Fibroblast of lung (primary cell): ENCODE measurements around the gene ANXA6. TPM values are rescaled to one million over a fixed set of nuclear protein-coding genes. Genes with fewer than 3 reads are reported as not detected.

ENCODE experiments used
- DNase-seq, 2 donors: peaks; one replicate each; pipeline versions ENCODE4 v3.0.0 to v3.0.0-alpha.2; 2010; ENCODE audit warnings: low read depth in 2 of 2
- H2AFZ ChIP-seq: 2 replicates; pipeline ENCODE4 v1.5.1; 2012; ENCODE audit warnings: low read length, control low read depth, inconsistent platforms
- H3K27ac ChIP-seq: 2 replicates; pipeline ENCODE4 v1.5.1; 2011; ENCODE audit warnings: low read length, control low read depth; ENCODE audit not compliant: insufficient read depth
- H3K27me3 ChIP-seq: 2 replicates; pipeline ENCODE4 v1.5.1; 2011; ENCODE audit warnings: mild to moderate bottlenecking, low read length; ENCODE audit not compliant: control insufficient read depth, insufficient read depth
- H3K36me3 ChIP-seq: 2 replicates; pipeline ENCODE4 v1.5.1; 2011; ENCODE audit warnings: low read length; ENCODE audit not compliant: control insufficient read depth, insufficient read depth
- H3K4me1 ChIP-seq: 2 replicates; pipeline ENCODE4 v1.5.1; 2011; ENCODE audit warnings: low read length; ENCODE audit not compliant: control insufficient read depth, insufficient read depth; ENCODE audit errors: extremely low read depth
- H3K4me2 ChIP-seq: 2 replicates; pipeline ENCODE4 v1.5.1; 2011; ENCODE audit warnings: low read length, control low read depth; ENCODE audit not compliant: insufficient read depth; ENCODE audit errors: extremely low read depth
- H3K4me3 ChIP-seq, 4 experiments: fragments of 200-600 bp in 1 of 4; sonication (generic) in 1 of 4; replicated peaks in 1 of 4; 2 replicates each; pipeline ENCODE4 v1.5.1; 2011 to 2016; ENCODE audit warnings: low read length in 4 of 4, low read depth in 3 of 4, mild to moderate bottlenecking in 3 of 4, control low read depth in 2 of 4, inconsistent platforms in 1 of 4, mixed read lengths in 1 of 4; ENCODE audit not compliant: insufficient read depth in 1 of 4; ENCODE audit errors: control extremely low read depth in 1 of 4
- H3K79me2 ChIP-seq: 2 replicates; pipeline ENCODE4 v1.5.1; 2012; ENCODE audit warnings: mild to moderate bottlenecking, low read length, inconsistent platforms; ENCODE audit not compliant: control insufficient read depth, insufficient read depth
- H3K9ac ChIP-seq: 2 replicates; pipeline ENCODE4 v1.5.1; 2011; ENCODE audit warnings: mild to moderate bottlenecking, low read length, control low read depth; ENCODE audit not compliant: insufficient read depth
- H3K9me3 ChIP-seq: 2 replicates; pipeline ENCODE4 v1.5.1; 2012; ENCODE audit warnings: low read depth, low read length; ENCODE audit not compliant: control insufficient read depth, insufficient read depth
- H4K20me1 ChIP-seq: 2 replicates; pipeline ENCODE4 v1.5.1; 2011; ENCODE audit warnings: low read length; ENCODE audit not compliant: control insufficient read depth, insufficient read depth; ENCODE audit errors: extremely low read depth
- CTCF ChIP-seq, 2 donors: IDR thresholded peaks in 1 of 2; conservative IDR thresholded peaks in 1 of 2; 1 replicate in 1 of 2; 2 replicates in 1 of 2; pipeline ENCODE4 v1.5.1; 2011 to 2012; ENCODE audit warnings: low read length in 2 of 2, control low read depth in 1 of 2, inconsistent platforms in 1 of 2, low read depth in 1 of 2, mild to moderate bottlenecking in 1 of 2
- EZH2 ChIP-seq: IDR thresholded peaks from 2 replicates; pipeline ENCODE4 v1.5.1; 2012; ENCODE audit warnings: low read length, control low read depth, mild to moderate bottlenecking; ENCODE audit errors: missing control alignments
- polyA plus RNA-seq, 2 donors: library from polyadenylated mRNA; depleted of rRNA in 1 of 2; stranded (reverse) in 1 of 2; unstranded in 1 of 2; fragments of >200 nt; gene quantifications; 2 replicates each; pipeline ENCODE4 v1.2.1, GENCODE V29; 2011 to 2012; ENCODE audit warnings: missing spikeins in 1 of 2
- total RNA-seq: library from RNA; depleted of rRNA; stranded (reverse); fragments of >200 nt; gene quantifications from 2 replicates; pipeline ENCODE4 v1.2.1, GENCODE V29; 2014

The ANXA6 gene
- total and polyA plus RNA-seq, 2 donors (not counting 1 experiment from before 2014, with no cell fraction given): 591 to 615 TPM

GRCh38 chr5:151078490-151079262 lies 78.9 kb downstream of the ANXA6 start:
- Histone ChIP-seq H3K36me3 (peaks cover 2% of the 10 kb centered on the region), H3K79me2 (peaks cover 13% of the 10 kb centered on the region), H3K4me1 (peaks cover 17% of the 10 kb centered on the region), H4K20me1 (no peaks in the 10 kb centered on the region), H3K4me2 (no peak overlapping the region), H3K27ac (no peak overlapping the region), H3K9me3 (no peaks in the 10 kb centered on the region), H3K27me3 (no peaks in the 10 kb centered on the region), H3K9ac (no peak overlapping the region), H3K4me3 (no peak overlapping the region), H2AFZ (no peak overlapping the region)
- no peak for DNase-seq
- TF ChIP-seq EZH2 (no peak), CTCF (conservative IDR thresholded peaks at IDR 0.05 in 1 of 2, IDR thresholded peaks at IDR 0.05 in 1 of 2; ENCODE audit: low read depth in 1 of 2, low read length in 2 of 2) (no peak)

DNA sequence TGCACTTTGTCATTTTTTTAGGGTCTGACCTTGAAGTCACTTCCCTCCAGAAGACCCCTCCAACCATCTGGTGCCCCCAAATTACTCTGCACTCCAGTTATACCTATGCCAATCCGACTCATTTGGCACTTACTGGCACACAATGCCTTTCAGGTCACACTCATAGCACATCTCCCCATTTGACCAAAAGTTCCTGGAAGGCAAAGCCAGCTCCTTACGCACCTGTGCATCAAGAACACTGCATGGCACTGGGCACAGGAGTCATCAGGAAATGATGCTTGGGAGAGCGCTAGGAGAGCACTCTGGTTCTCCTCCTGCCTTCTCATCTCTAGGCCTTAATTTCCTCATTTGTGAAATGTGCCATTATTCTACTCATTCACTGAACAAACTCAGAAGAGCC lies 79.6 kb downstream of the ANXA6 start:
- H3K4me3 ChIP-seq: no peak overlapping the region
- H3K36me3 ChIP-seq: peaks cover 2% of the 10 kb centered on the region
- no peak overlapping the region for H3K9ac ChIP-seq
- no peaks in the 10 kb centered on the region for H4K20me1 ChIP-seq
- no peak for TF ChIP-seq EZH2
- TF ChIP-seq CTCF (conservative IDR thresholded peaks at IDR 0.05 in 1 of 2, IDR thresholded peaks at IDR 0.05 in 1 of 2; ENCODE audit: low read depth in 1 of 2, low read length in 2 of 2): no peak
- no peaks in the 10 kb centered on the region for H3K9me3 ChIP-seq
- peaks cover 17% of the 10 kb centered on the region for H3K4me1 ChIP-seq
- H3K79me2 ChIP-seq: peaks cover 13% of the 10 kb centered on the region
- no peak overlapping the region for H2AFZ ChIP-seq
- no peak overlapping the region for H3K4me2 ChIP-seq
- no peak overlapping the region for H3K27ac ChIP-seq
- H3K27me3 ChIP-seq: no peaks in the 10 kb centered on the region
- no peak for DNase-seq

GRCh38 chr5:151077419-151077818 lies 80.2 kb downstream of the ANXA6 start:
- no peaks in the 10 kb centered on the region for H3K27me3 ChIP-seq
- H3K9me3 ChIP-seq: no peaks in the 10 kb centered on the region
- H3K4me2 ChIP-seq: no peak overlapping the region
- H3K36me3 ChIP-seq: peaks cover 2% of the 10 kb centered on the region
- H3K4me3 ChIP-seq: no peak overlapping the region
- DNase-seq: no peak
- H3K4me1 ChIP-seq: peaks cover 19% of the 10 kb centered on the region
- no peak overlapping the region for H2AFZ ChIP-seq
- peaks cover 13% of the 10 kb centered on the region for H3K79me2 ChIP-seq
- no peak overlapping the region for H3K27ac ChIP-seq
- H3K9ac ChIP-seq: no peak overlapping the region
- TF ChIP-seq EZH2: no peak
- TF ChIP-seq CTCF (conservative IDR thresholded peaks at IDR 0.05 in 1 of 2, IDR thresholded peaks at IDR 0.05 in 1 of 2; ENCODE audit: low read depth in 1 of 2, low read length in 2 of 2): no peak
- H4K20me1 ChIP-seq: no peaks in the 10 kb centered on the region
